Measurements from ENCODE around the gene TGFBR1. TPM values are rescaled to one million over a fixed set of nuclear protein-coding genes. Genes with fewer than 3 reads are reported as not detected.

The TGFBR1 gene
- total and polyA plus RNA-seq, 2 experiments from 2014 or later = 41.7 to 79.4 TPM

GRCh38 chr9:99092643-99093491 is 12.0 kb upstream of the TGFBR1 start:
- no peak overlapping the region for H2AFZ ChIP-seq
- no peak overlapping the region for H3K27ac ChIP-seq
- H3K4me3 ChIP-seq = no peak overlapping the region
- TF ChIP-seq CTCF (IDR thresholded peaks at IDR 0.05; ENCODE audit: poor library complexity) (no peak), EZH2 (IDR thresholded peaks at IDR 0.05; ENCODE audit: borderline replicate concordance) (no peak), EZH2phosphoT487 (IDR thresholded peaks at IDR 0.05; ENCODE audit: low read depth, severe bottlenecking, unreplicated experiment) (no peak)
- H4K20me1 ChIP-seq (ENCODE audit: insufficient read depth, poor library complexity, severe bottlenecking) = no peaks in the 10 kb centered on the region
- 93% methylated on average over 6 of the region's 6 CpGs for WGBS (ENCODE audit: low lambda C conversion rate, missing lambda C conversion rate)
- no peaks in the 10 kb centered on the region for H3K9me3 ChIP-seq (ENCODE audit: low read depth)
- no peak for DNase-seq (ENCODE audit: low spot score)
- no peaks in the 10 kb centered on the region for H3K9me2 ChIP-seq (replicated peaks; ENCODE audit: insufficient read depth)
- H3K4me1 ChIP-seq (ENCODE audit: insufficient read depth) = no peaks in the 10 kb centered on the region
- no peaks in the 10 kb centered on the region for H3K27me3 ChIP-seq
- H3K4me2 ChIP-seq = no peak overlapping the region
- no peaks in the 10 kb centered on the region for H3K79me2 ChIP-seq
- H3K36me3 ChIP-seq (replicated peaks; ENCODE audit: insufficient read depth, low read depth) = no peaks in the 10 kb centered on the region

- no peak overlapping the region for H2AFZ ChIP-seq
- no peaks in the 10 kb centered on the region for H3K27me3 ChIP-seq
- DNase-seq (ENCODE audit: low spot score) = no peak
- no peaks in the 10 kb centered on the region for H3K9me2 ChIP-seq (replicated peaks; ENCODE audit: insufficient read depth)
- H3K4me1 ChIP-seq (ENCODE audit: insufficient read depth) = no peaks in the 10 kb centered on the region
- no peaks in the 10 kb centered on the region for H4K20me1 ChIP-seq (ENCODE audit: insufficient read depth, poor library complexity, severe bottlenecking)
- H3K79me2 ChIP-seq = no peaks in the 10 kb centered on the region
- H3K27ac ChIP-seq = no peak overlapping the region
- no peaks in the 10 kb centered on the region for H3K36me3 ChIP-seq (replicated peaks; ENCODE audit: insufficient read depth, low read depth)
- no peaks in the 10 kb centered on the region for H3K9me3 ChIP-seq (ENCODE audit: low read depth)
- TF ChIP-seq EZH2 (IDR thresholded peaks at IDR 0.05; ENCODE audit: borderline replicate concordance) (no peak), EZH2phosphoT487 (IDR thresholded peaks at IDR 0.05; ENCODE audit: low read depth, severe bottlenecking, unreplicated experiment) (no peak), CTCF (IDR thresholded peaks at IDR 0.05; ENCODE audit: poor library complexity) (no peak)
- H3K4me3 ChIP-seq = no peak overlapping the region
- H3K4me2 ChIP-seq = no peak overlapping the region
- 91% methylated on average over 3 of the region's 3 CpGs for WGBS (ENCODE audit: low lambda C conversion rate, missing lambda C conversion rate)
These were observed 11.5 kb upstream of the TGFBR1 start for GRCh38 chr9:99093492-99093791.

- H2AFZ ChIP-seq = no peak overlapping the region
- H3K9me3 ChIP-seq (ENCODE audit: low read depth) = no peaks in the 10 kb centered on the region
- WGBS (ENCODE audit: low lambda C conversion rate, missing lambda C conversion rate) = 45% methylated on average over 3 of the region's 3 CpGs
- no peaks in the 10 kb centered on the region for H3K9me2 ChIP-seq (replicated peaks; ENCODE audit: insufficient read depth)
- TF ChIP-seq EZH2 (IDR thresholded peaks at IDR 0.05; ENCODE audit: borderline replicate concordance) (no peak), EZH2phosphoT487 (IDR thresholded peaks at IDR 0.05; ENCODE audit: low read depth, severe bottlenecking, unreplicated experiment) (no peak), CTCF (IDR thresholded peaks at IDR 0.05; ENCODE audit: poor library complexity) (no peak)
- no peak overlapping the region for H3K4me2 ChIP-seq
- H3K79me2 ChIP-seq = no peaks in the 10 kb centered on the region
- H3K27ac ChIP-seq = no peak overlapping the region
- no peak overlapping the region for H3K4me3 ChIP-seq
- H3K36me3 ChIP-seq (replicated peaks; ENCODE audit: insufficient read depth, low read depth) = no peaks in the 10 kb centered on the region
- H4K20me1 ChIP-seq (ENCODE audit: insufficient read depth, poor library complexity, severe bottlenecking) = no peaks in the 10 kb centered on the region
- no peak for DNase-seq (ENCODE audit: low spot score)
- no peaks in the 10 kb centered on the region for H3K4me1 ChIP-seq (ENCODE audit: insufficient read depth)
- no peaks in the 10 kb centered on the region for H3K27me3 ChIP-seq
These were observed 9.3 kb upstream of the TGFBR1 start for GRCh38 chr9:99095565-99095964.
